ENCODE data around the gene VEGFB. TPM values are rescaled to one million over a fixed set of nuclear protein-coding genes. Genes with fewer than 3 reads are reported as not detected.

Gene VEGFB
- total and polyA plus RNA-seq, 2 of the 8 experiments (the other 6 are each of a cell fraction or from before 2014, with no cell fraction given), result 9.3 to 49.6 TPM

DNA sequence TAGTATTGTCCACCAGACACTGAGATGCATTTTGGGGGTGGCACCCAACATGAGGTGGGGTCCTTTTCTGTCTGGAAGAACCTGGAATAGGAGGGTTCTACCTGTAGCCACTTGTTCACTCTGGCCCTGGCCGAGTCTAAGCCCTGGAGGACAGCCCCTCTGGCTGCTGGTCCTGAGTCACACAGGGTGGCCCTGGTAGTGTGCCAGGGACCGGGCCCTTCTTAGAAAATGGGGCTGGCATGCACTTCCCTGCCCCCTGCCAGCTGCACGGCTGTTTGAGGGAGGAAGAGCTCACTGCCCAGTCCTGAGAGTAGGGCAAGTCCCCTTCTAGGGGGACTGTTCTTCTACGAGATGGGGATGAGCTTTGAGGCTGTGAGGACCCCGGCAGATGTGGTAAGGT is 19.1 kb downstream of the VEGFB start:
- peaks cover 9 to 35% (median 18%) of the 10 kb centered on the region in 4 experiments for H3K36me3 ChIP-seq (ENCODE audit: control insufficient read depth in 2 of 4, insufficient read depth in 4 of 4, low read length in 3 of 4)
- H2BK12ac ChIP-seq (ENCODE audit: low read depth, low read length), result 0 out of 2 replicates have a peak overlapping the region, but pooled peaks have one; percentile 60
- no peak overlapping the region for H3K23ac ChIP-seq (ENCODE audit: insufficient read length)
- no peak overlapping the region for H2BK5ac ChIP-seq (ENCODE audit: low read depth, low read length)
- no peak overlapping the region for H3K9ac ChIP-seq (replicated peaks in 1 of 4; ENCODE audit: extremely low read depth in 1 of 4, low read depth in 3 of 4, low read length in 3 of 4)
- peaks cover 0 to 31% (median 26%) of the 10 kb centered on the region in 4 experiments; a peak in 6 of 7 replicates for H3K4me1 ChIP-seq (replicated peaks in 1 of 4; ENCODE audit: control insufficient read depth in 3 of 4, insufficient read depth in 4 of 4, low read length in 3 of 4)
- H4K20me1 ChIP-seq (replicated peaks in 1 of 2; ENCODE audit: control insufficient read depth in 1 of 2, insufficient read depth in 2 of 2, low read length in 2 of 2), result peaks cover 9 to 22% of the 10 kb centered on the region in 2 experiments
- CTCF ChIA-PET (ENCODE audit: partially characterized antibody), result interaction anchor here (0.8 to 5.9 kb wide), 7 partner anchors 11 to 102 kb away, joined by 3 to 62 read pairs (median 4); no protein-coding TSS in a partner anchor
- no peak overlapping the region for H3K4ac ChIP-seq (replicated peaks; ENCODE audit: insufficient read length, low read depth, low read length)
- no peak overlapping the region for H3K18ac ChIP-seq (ENCODE audit: extremely low read depth, low read length)
- H3K4me3 ChIP-seq (ENCODE audit: extremely low read depth in 1 of 4, insufficient read depth in 2 of 4, low read depth in 3 of 4, low read length in 4 of 4), result no peak overlapping the region; a peak in 1 of 8 replicates
- no peak overlapping the region for H4K91ac ChIP-seq (replicated peaks; ENCODE audit: insufficient read length, low read length)
- no peak overlapping the region for H2BK15ac ChIP-seq (ENCODE audit: low read length)
- no peak overlapping the region for H2AFZ ChIP-seq (ENCODE audit: low read length)
- no peak overlapping the region for H4K8ac ChIP-seq (ENCODE audit: extremely low read depth, insufficient read depth, low read length)
- H2AK5ac ChIP-seq (ENCODE audit: low read depth, low read length), result 0 out of 2 replicates have a peak overlapping the region, but pooled peaks have one; percentile 54
- no peak for DNase-seq (ENCODE audit: low read depth in 1 of 2, low spot score in 2 of 2)
- H3K79me2 ChIP-seq (ENCODE audit: control insufficient read depth in 1 of 2, insufficient read depth in 2 of 2, low read length in 2 of 2), result peaks cover 0 to 23% of the 10 kb centered on the region in 2 experiments; a peak in 1 of 4 replicates
- H3K9me3 ChIP-seq (ENCODE audit: insufficient read depth in 2 of 2, low read depth in 1 of 2, low read length in 1 of 2), result no peaks in the 10 kb centered on the region
- peaks cover 2% of the 10 kb centered on the region; the same call in 1 of the 2 replicates for H3K79me1 ChIP-seq (ENCODE audit: low read depth, low read length)
- H4K5ac ChIP-seq (ENCODE audit: insufficient read length, low read depth, low read length), result no peak overlapping the region
- no peak overlapping the region; the same call in 1 of the 2 replicates for H2BK20ac ChIP-seq (ENCODE audit: low read length)
- FAIRE-seq, result no peak
- H3K56ac ChIP-seq (replicated peaks; ENCODE audit: insufficient read length, low read depth, low read length), result no peak overlapping the region
- H3K4me2 ChIP-seq (ENCODE audit: insufficient read depth in 1 of 2, low read depth in 2 of 2, low read length in 2 of 2), result peak overlapping the region in 1 of 2 experiments; percentile 73; a peak in 2 of 4 replicates
- POLR2A ChIA-PET (ENCODE audit: partially characterized antibody), result interaction anchor here (0.7 to 7.1 kb wide), 3 partner anchors 9 to 13 kb away, joined by 3 to 101 read pairs (median 36); partner anchors contain the start of genes FKBP2 and PPP1R14B
- 88% methylated on average over 5 of the region's 5 CpGs; no CpG with 5 or more reads in 1 of the 2 experiments for WGBS, 2 experiments (ENCODE audit: extremely low coverage in 1 of 2, insufficient coverage in 1 of 2, insufficient read length in 1 of 2, insufficient replicate concordance in 2 of 2, low coverage in 1 of 2, low lambda C conversion rate in 2 of 2, missing lambda C conversion rate in 1 of 2)
- H3K14ac ChIP-seq (ENCODE audit: insufficient read length), result no peak overlapping the region
- no peaks in the 10 kb centered on the region for H3K27me3 ChIP-seq (replicated peaks in 1 of 4; ENCODE audit: control insufficient read depth in 3 of 4, extremely low read depth in 1 of 4, insufficient read depth in 3 of 4, low read length in 3 of 4)
- no peak overlapping the region for H3K27ac ChIP-seq (ENCODE audit: low read depth, low read length)
- H2BK120ac ChIP-seq (replicated peaks; ENCODE audit: low read depth, low read length), result no peak overlapping the region
- H3K23me2 ChIP-seq (ENCODE audit: low read depth, low read length), result peaks cover 10% of the 10 kb centered on the region; the same call in 1 of the 2 replicates
- TF ChIP-seq CHD2 (IDR thresholded peaks at IDR 0.05; ENCODE audit: low read length) (no peak), TEAD4 (IDR thresholded peaks at IDR 0.05; ENCODE audit: low read depth, low read length) (no peak), KDM1A (IDR thresholded peaks at IDR 0.05; ENCODE audit: borderline replicate concordance, low read length) (no peak), ZNF274 (IDR thresholded peaks at IDR 0.05; ENCODE audit: borderline replicate concordance, extremely low read depth, low read length) (no peak), SIN3A (conservative IDR thresholded peaks at IDR 0.05 in 1 of 2, IDR thresholded peaks at IDR 0.05 in 1 of 2; ENCODE audit: low read depth in 1 of 2, low read length in 2 of 2) (no peak), SAP30 (IDR thresholded peaks at IDR 0.05; ENCODE audit: insufficient read depth, insufficient replicate concordance, low read length) (no peak), CBX8 (IDR thresholded peaks at IDR 0.05; ENCODE audit: borderline replicate concordance, low read depth, low read length) (no peak), EGR1 (IDR thresholded peaks at IDR 0.05; ENCODE audit: borderline replicate concordance, low read depth, low read length) (no peak), SIRT6 (IDR thresholded peaks at IDR 0.05; ENCODE audit: low read length) (no peak), ASH2L (IDR thresholded peaks at IDR 0.05; ENCODE audit: low read length) (no peak), CBX5 (IDR thresholded peaks at IDR 0.05; ENCODE audit: low read depth, low read length) (no peak), YY1 (IDR thresholded peaks at IDR 0.05; ENCODE audit: low read depth, low read length) (no peak)
- TF ChIP-seq, protein P1, sequence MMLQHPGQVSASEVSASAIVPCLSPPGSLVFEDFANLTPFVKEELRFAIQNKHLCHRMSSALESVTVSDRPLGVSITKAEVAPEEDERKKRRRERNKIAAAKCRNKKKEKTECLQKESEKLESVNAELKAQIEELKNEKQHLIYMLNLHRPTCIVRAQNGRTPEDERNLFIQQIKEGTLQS (IDR thresholded peaks at IDR 0.05; ENCODE audit: insufficient read depth, low read depth, low read length), result no peak

Data from H1 (cell line).